Right lobe of liver (tissue), 6 donors: ENCODE results near the gene PRKCZ. TPM values are rescaled to one million over a fixed set of nuclear protein-coding genes. Genes with fewer than 3 reads are reported as not detected.

ENCODE experiments used
- ATAC-seq, 4 donors: fragments of 200-7000 bp; cut with Tn5 transposase; one replicate each; pipeline ENCODE4 v1.9.1; 2020; ENCODE audit warnings: mild to moderate bottlenecking in 4 of 4, moderate library complexity in 4 of 4
- DNase-seq, 3 donors: peaks; one replicate each; pipeline ENCODE4 v3.0.0-alpha.2; 2020
- H3K27ac ChIP-seq, 3 donors: fragments of 200-600 bp; one replicate each; pipeline ENCODE4 v1.8.0; 2022
- H3K27me3 ChIP-seq, 2 donors: fragments of 200-600 bp; one replicate each; pipeline ENCODE4 v1.8.0; 2022
- H3K36me3 ChIP-seq, 4 donors: fragments of 200-600 bp; sonication (generic) in 1 of 4; one replicate each; pipeline versions ENCODE4 v1.5.1 to v1.8.0; 2017 to 2022; ENCODE audit warnings: control low read depth in 1 of 4
- H3K4me1 ChIP-seq, 4 donors: fragments of 200-600 bp; sonication (generic) in 1 of 4; one replicate each; pipeline versions ENCODE4 v1.5.1 to v1.8.0; 2017 to 2022; ENCODE audit warnings: control low read depth in 1 of 4
- H3K4me3 ChIP-seq, 3 donors: fragments of 200-600 bp; one replicate each; pipeline ENCODE4 v1.8.0; 2022
- H3K9me3 ChIP-seq, 4 donors: fragments of 200-600 bp; sonication (generic) in 1 of 4; one replicate each; pipeline versions ENCODE4 v1.5.1 to v1.8.0; 2017 to 2022; ENCODE audit warnings: control low read depth in 1 of 4
- POLR2A ChIP-seq: fragments of 450-650 bp; IDR thresholded peaks from one replicate; pipeline ENCODE4 v1.6.1; 2017; ENCODE audit warnings: antibody characterized with exemption, mild to moderate bottlenecking
- WGBS: methylation state at CpG from one replicate; pipeline ENCODE4 v1.1.6; 2018; ENCODE audit warnings: low coverage, low lambda C conversion rate; ENCODE audit not compliant: insufficient coverage; ENCODE audit errors: missing lambda C conversion rate; 5-methylcytosine and 5-hydroxymethylcytosine counted together
- intact Hi-C, 2 donors: fragments of 100-400 bp; cut with DNase I; formaldehyde crosslinking; loops; one replicate each; pipeline versions ENCODE4 v1.11.2 to v1.14.1; 2022
- long read RNA-seq: library from polyadenylated mRNA; unstranded; transcript quantifications from one replicate; pipeline ENCODE4 v2.0.0, GENCODE V29; 2019
- total RNA-seq, 6 experiments: library from RNA; depleted of rRNA in 2 of 6; stranded (reverse); fragments of >200 nt in 2 of 6; fragmentation: NEBNext Ultra II Directional in 3 of 6; extraction: Animal tissue kit (Norgen Biotek cat#: 25700) in 3 of 6; gene quantifications; one replicate each; pipeline versions ENCODE4 v1.1.0 to v1.2.4, GENCODE V29; 2016 to 2023
- TF ChIP-seq, protein P1 (sequence below), 4 donors: fragments of 200-600 bp in 3 of 4; fragments of 450-650 bp in 1 of 4; IDR thresholded peaks; one replicate each; pipeline versions ENCODE4 v1.5.1 to v1.8.0; 2016 to 2022; ENCODE audit warnings: antibody characterized with exemption in 4 of 4, mild to moderate bottlenecking in 2 of 4
- donor health status: DM: no; HTN: yes; CAD: no.
- donor health status: DM: no; HTN: no; CAD: no.
- donor health status: DM: no; HTN: no; CAD: no.
- donor health status: DM: no; HTN: yes; CAD: no.
- donor health status: DM: no; HTN: yes; CAD: no.

Gene PRKCZ
- 10 to 100 TPM; 10.3 to 20.1 (median 15.8) TPM for total RNA-seq
- long read RNA-seq, partial matches to known transcripts: 1 of 3 reads
- long read RNA-seq, other reads (novel, unspliced or antisense): 2 of 3 reads

DNA sequence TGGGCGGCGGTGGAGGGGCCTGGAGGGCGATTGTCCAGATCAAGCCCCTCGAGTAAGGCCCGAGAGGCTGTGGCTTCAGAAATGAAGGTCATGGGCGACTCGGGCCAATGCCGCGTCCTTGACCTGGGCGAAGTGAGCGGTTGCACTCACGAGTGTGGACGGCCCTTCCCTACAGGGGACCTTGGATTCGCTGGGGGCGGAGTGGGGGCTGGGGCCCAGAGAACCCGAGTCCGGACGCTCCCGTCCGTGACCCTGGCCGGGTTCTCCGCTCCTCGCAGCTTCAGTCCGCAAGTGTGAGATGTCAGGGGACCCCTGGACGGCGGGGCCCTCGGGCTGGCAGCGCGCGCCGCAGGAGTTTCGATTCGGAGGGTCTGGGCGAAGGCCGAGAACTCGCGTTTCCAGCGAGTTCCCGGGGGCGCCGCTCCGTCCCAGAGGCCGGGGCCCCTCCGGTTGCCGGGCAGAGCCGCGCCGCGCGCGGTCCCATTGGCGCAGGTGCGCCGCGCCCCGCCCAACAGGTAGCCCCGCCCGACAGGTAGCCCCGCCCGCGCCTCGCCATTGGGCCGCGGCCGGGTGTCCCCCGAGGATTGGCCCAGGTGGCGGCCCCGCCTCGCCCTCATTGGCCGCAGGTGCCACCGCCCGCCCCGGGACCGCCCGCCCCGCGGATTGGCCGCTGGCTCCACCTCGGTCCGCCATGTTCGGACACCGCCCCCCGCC is at the start of gene PRKCZ:
Gene PRKCZ, plus strand, starts transcription at position 694 of the 714 bp plus-strand sequence. CDS start 220 bp downstream, outside the sequence.
- H3K4me1 ChIP-seq: peaks cover 0 to 37% (median 8%) of the 10 kb centered on the region in 4 donors
- H3K4me3 ChIP-seq: peak within 1 kb of the TSS; percentile 72 to 79 (median 75)
- H3K36me3 ChIP-seq: no peaks in the 10 kb centered on the region
- ATAC-seq (peak; percentile 70 to 86 (median 80)), DNase-seq (peak; percentile 96 to 97 (median 96))
- H3K27ac ChIP-seq: peak within 1 kb of the TSS; percentile 28 to 75 (median 30)
- H3K27me3 ChIP-seq: no peaks in the 10 kb centered on the region
- TF ChIP-seq, protein P1, sequence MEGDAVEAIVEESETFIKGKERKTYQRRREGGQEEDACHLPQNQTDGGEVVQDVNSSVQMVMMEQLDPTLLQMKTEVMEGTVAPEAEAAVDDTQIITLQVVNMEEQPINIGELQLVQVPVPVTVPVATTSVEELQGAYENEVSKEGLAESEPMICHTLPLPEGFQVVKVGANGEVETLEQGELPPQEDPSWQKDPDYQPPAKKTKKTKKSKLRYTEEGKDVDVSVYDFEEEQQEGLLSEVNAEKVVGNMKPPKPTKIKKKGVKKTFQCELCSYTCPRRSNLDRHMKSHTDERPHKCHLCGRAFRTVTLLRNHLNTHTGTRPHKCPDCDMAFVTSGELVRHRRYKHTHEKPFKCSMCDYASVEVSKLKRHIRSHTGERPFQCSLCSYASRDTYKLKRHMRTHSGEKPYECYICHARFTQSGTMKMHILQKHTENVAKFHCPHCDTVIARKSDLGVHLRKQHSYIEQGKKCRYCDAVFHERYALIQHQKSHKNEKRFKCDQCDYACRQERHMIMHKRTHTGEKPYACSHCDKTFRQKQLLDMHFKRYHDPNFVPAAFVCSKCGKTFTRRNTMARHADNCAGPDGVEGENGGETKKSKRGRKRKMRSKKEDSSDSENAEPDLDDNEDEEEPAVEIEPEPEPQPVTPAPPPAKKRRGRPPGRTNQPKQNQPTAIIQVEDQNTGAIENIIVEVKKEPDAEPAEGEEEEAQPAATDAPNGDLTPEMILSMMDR (IDR thresholded peaks at IDR 0.05): no peak
- TF ChIP-seq POLR2A: peak; percentile 49
- no CpG with 5 or more reads among the region's 83 CpGs for WGBS
- intact Hi-C loops: loop anchor here in 1 of 2 donors (5.0 kb wide), 1 partner anchor 103 kb away; no protein-coding TSS in a partner anchor
- no peaks in the 10 kb centered on the region for H3K9me3 ChIP-seq

DNA sequence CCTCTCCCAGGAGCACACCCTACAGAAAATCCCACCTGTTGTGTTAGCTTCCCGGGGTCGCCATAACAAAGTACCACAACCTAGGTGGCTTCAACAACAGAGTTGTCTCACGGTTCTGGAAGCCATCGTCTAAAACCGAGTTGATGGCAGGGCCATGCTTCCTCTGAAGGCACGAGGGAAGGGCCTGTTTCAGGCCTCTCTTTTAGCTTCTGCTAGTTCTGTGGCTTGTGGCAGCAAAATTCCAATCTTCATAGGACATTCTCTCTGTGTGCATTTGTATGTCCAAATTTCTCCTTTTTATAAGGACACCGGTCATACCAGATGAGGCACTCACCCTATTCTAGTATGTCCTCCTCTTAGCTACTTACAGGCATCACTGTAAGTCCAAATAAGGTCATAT is 49.8 kb upstream of the PRKCZ start:
- intact Hi-C loops: no loop called here
- Histone ChIP-seq H3K27ac (no peak overlapping the region), H3K4me3 (no peak overlapping the region), H3K9me3 (no peaks in the 10 kb centered on the region), H3K27me3 (peaks cover 0 to 9% of the 10 kb centered on the region in 2 donors), H3K4me1 (no peaks in the 10 kb centered on the region), H3K36me3 (no peaks in the 10 kb centered on the region)
- TF ChIP-seq, protein P1 (IDR thresholded peaks at IDR 0.05): no peak
- no peak for TF ChIP-seq POLR2A
- 77% methylated on average over 4 of the region's 7 CpGs for WGBS
- no peak for DNase-seq
- ATAC-seq: no peak

DNA sequence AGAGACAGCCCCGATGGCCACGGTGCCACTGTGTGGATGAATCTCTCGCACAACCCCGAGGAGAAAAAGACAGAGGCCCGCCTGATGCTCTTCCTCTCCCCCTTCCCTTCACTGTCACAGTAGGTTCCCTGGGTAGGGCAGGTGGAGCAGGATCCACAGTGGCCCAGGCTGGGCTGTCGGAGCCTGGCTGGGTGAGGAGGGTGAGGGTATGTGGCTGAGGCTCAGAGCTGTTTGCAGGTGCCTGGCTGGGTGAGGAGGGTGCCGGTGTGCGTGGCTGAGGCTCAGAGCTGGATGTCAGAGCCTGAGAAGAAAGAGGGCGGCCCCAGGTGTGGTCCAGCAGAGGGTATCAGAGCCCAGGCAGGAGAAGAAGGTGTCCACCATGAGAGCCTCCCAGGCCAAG is 49.4 kb upstream of the PRKCZ start:
- ATAC-seq (peak in 1 of 4 donors; percentile 22), DNase-seq (no peak)
- no peak for TF ChIP-seq POLR2A
- TF ChIP-seq, protein P1 (IDR thresholded peaks at IDR 0.05): no peak
- H3K9me3 ChIP-seq: no peaks in the 10 kb centered on the region
- no peak overlapping the region for H3K4me3 ChIP-seq
- no peaks in the 10 kb centered on the region for H3K36me3 ChIP-seq
- peaks cover 0 to 9% of the 10 kb centered on the region in 2 donors for H3K27me3 ChIP-seq
- intact Hi-C loops: no loop called here
- WGBS: 77% methylated on average over 3 of the region's 9 CpGs
- H3K27ac ChIP-seq: no peak overlapping the region
- H3K4me1 ChIP-seq: no peaks in the 10 kb centered on the region

DNA sequence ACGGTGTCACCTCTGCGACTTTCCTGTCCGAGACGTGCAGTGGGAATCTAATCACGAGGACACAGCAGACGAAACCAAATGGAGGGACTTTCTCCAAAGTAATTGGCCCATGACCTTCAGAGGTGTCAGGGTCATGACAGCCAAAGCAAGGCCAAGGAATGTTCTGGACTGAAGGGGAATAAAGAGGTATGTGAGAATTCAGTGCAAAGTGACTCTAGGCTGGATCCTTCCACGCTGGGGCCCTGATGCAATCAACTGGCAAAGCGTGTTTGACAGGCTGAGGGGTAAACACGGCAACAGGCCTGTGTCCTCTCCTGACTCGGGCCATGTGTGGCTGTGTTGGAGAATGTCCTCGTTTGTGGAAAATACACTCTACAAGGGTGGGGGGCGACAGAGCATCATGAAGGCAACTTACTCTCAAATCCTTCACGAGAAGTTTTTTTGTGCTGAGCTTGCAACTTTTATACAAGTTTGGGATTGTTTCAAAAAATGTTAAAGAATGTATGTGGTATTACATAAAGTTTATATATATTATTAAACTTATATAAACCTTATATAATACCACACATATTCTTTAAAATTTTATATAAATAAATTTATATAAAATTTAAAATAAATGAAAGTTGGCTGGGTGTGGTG is 48.3 kb upstream of the PRKCZ start:
- Histone ChIP-seq H3K9me3 (no peaks in the 10 kb centered on the region), H3K27me3 (peaks cover 0 to 9% of the 10 kb centered on the region in 2 donors), H3K27ac (no peak overlapping the region), H3K4me1 (no peaks in the 10 kb centered on the region), H3K36me3 (no peaks in the 10 kb centered on the region), H3K4me3 (no peak overlapping the region)
- DNase-seq (no peak), ATAC-seq (no peak)
- 68% methylated on average over 13 of the region's 13 CpGs for WGBS
- TF ChIP-seq POLR2A: no peak
- TF ChIP-seq, protein P1 (IDR thresholded peaks at IDR 0.05): no peak
- intact Hi-C loops: no loop called here
